ENCODE measurements around the gene SIKE1. TPM values are rescaled to one million over a fixed set of nuclear protein-coding genes. Genes with fewer than 3 reads are reported as not detected.
"Not testable (repeated sequence)": the region's sequence is repeated elsewhere in the genome, so short reads cannot be mapped to it uniquely, and the experiment has no call there.

SIKE1 gene
- total RNA-seq, 1 experiment from 2014 or later: 41.9 TPM

GRCh38 chr1:114803001-114803400 is 22.5 kb upstream of the SIKE1 start:
- Mint-ChIP-seq H3K4me1 (ENCODE audit: low read depth, unreplicated experiment) (no peaks in the 10 kb centered on the region), H3K9me3 (ENCODE audit: unreplicated experiment) (no peaks in the 10 kb centered on the region), H3K4me3 (ENCODE audit: unreplicated experiment) (no peak overlapping the region), H3K27me3 (ENCODE audit: insufficient read depth, unreplicated experiment) (peaks cover 10% of the 10 kb centered on the region), H3K27ac (ENCODE audit: unreplicated experiment) (no peak overlapping the region), H3K36me3 (ENCODE audit: insufficient read depth, unreplicated experiment) (no peaks in the 10 kb centered on the region)
- TF ChIP-seq CTCF (IDR thresholded peaks at IDR 0.05; ENCODE audit: insufficient read depth in 1 of 2, low read depth in 1 of 2, low read length in 1 of 2, severe bottlenecking in 1 of 2, unreplicated experiment in 1 of 2): no peak
- no TSS peak for BruUV-seq (replicated peaks)
- Histone ChIP-seq H3K27me3 (replicated peaks; ENCODE audit: control insufficient read depth, insufficient read depth, low read length) (no peaks in the 10 kb centered on the region), H3K9me3 (no peaks in the 10 kb centered on the region), H3K4me3 (ENCODE audit: low read depth, low read length) (no peak overlapping the region), H3K36me3 (ENCODE audit: control insufficient read depth, insufficient read depth, low read length) (no peaks in the 10 kb centered on the region), H3K4me1 (no peaks in the 10 kb centered on the region)
- no peak for DNase-seq
- intact Hi-C loops (cut with micrococcal nuclease; ENCODE audit: unreplicated experiment): no loop called here
- ChIA-PET POLR2A (no interaction called here), CTCF (no interaction called here)

- ChIA-PET POLR2A (no interaction called here), CTCF (no interaction called here)
- no peaks in the 10 kb centered on the region for H3K4me1 Mint-ChIP-seq (ENCODE audit: low read depth, unreplicated experiment)
- peaks cover 18% of the 10 kb centered on the region for H3K27me3 Mint-ChIP-seq (ENCODE audit: insufficient read depth, unreplicated experiment)
- TF ChIP-seq CTCF (IDR thresholded peaks at IDR 0.05; ENCODE audit: insufficient read depth in 1 of 2, low read depth in 1 of 2, low read length in 1 of 2, severe bottlenecking in 1 of 2, unreplicated experiment in 1 of 2): no peak
- no peaks in the 10 kb centered on the region for H3K9me3 Mint-ChIP-seq (ENCODE audit: unreplicated experiment)
- H3K27ac Mint-ChIP-seq (ENCODE audit: unreplicated experiment): no peak overlapping the region
- no peak overlapping the region for H3K4me3 ChIP-seq (ENCODE audit: low read depth, low read length)
- intact Hi-C loops (cut with micrococcal nuclease; ENCODE audit: unreplicated experiment): no loop called here
- no peaks in the 10 kb centered on the region for H3K27me3 ChIP-seq (replicated peaks; ENCODE audit: control insufficient read depth, insufficient read depth, low read length)
- H3K9me3 ChIP-seq: no peaks in the 10 kb centered on the region
- H3K4me3 Mint-ChIP-seq (ENCODE audit: unreplicated experiment): no peak overlapping the region
- H3K36me3 ChIP-seq (ENCODE audit: control insufficient read depth, insufficient read depth, low read length): no peaks in the 10 kb centered on the region
- BruUV-seq (replicated peaks): no TSS peak
- H3K36me3 Mint-ChIP-seq (ENCODE audit: insufficient read depth, unreplicated experiment): peaks cover 5% of the 10 kb centered on the region
- no peak for DNase-seq
- H3K4me1 ChIP-seq: no peaks in the 10 kb centered on the region
These were observed 13.6 kb upstream of the SIKE1 start for GRCh38 chr1:114794038-114794437.

- H3K9me3 ChIP-seq; BruUV-seq (replicated peaks); H3K36me3 ChIP-seq (ENCODE audit: control insufficient read depth, insufficient read depth, low read length); H3K36me3 Mint-ChIP-seq (ENCODE audit: insufficient read depth, unreplicated experiment); H3K4me3 ChIP-seq (ENCODE audit: low read depth, low read length); H3K4me1 ChIP-seq; H3K27me3 ChIP-seq (replicated peaks; ENCODE audit: control insufficient read depth, insufficient read depth, low read length); H3K9me3 Mint-ChIP-seq (ENCODE audit: unreplicated experiment); H3K27me3 Mint-ChIP-seq (ENCODE audit: insufficient read depth, unreplicated experiment); intact Hi-C loops (cut with micrococcal nuclease; ENCODE audit: unreplicated experiment); POLR2A ChIA-PET; DNase-seq; H3K27ac Mint-ChIP-seq (ENCODE audit: unreplicated experiment); CTCF ChIA-PET; H3K4me1 Mint-ChIP-seq (ENCODE audit: low read depth, unreplicated experiment); H3K4me3 Mint-ChIP-seq (ENCODE audit: unreplicated experiment): not testable (repeated sequence)
These were observed 10.1 kb upstream of the SIKE1 start for GRCh38 chr1:114790581-114790980.

- H3K27me3 Mint-ChIP-seq (ENCODE audit: insufficient read depth, unreplicated experiment); intact Hi-C loops (cut with micrococcal nuclease; ENCODE audit: unreplicated experiment); H3K36me3 Mint-ChIP-seq (ENCODE audit: insufficient read depth, unreplicated experiment); DNase-seq; H3K36me3 ChIP-seq (ENCODE audit: control insufficient read depth, insufficient read depth, low read length); BruUV-seq (replicated peaks); H3K4me1 ChIP-seq; H3K9me3 Mint-ChIP-seq (ENCODE audit: unreplicated experiment); H3K27me3 ChIP-seq (replicated peaks; ENCODE audit: control insufficient read depth, insufficient read depth, low read length); H3K9me3 ChIP-seq; H3K27ac Mint-ChIP-seq (ENCODE audit: unreplicated experiment); H3K4me3 ChIP-seq (ENCODE audit: low read depth, low read length); H3K4me1 Mint-ChIP-seq (ENCODE audit: low read depth, unreplicated experiment); H3K4me3 Mint-ChIP-seq (ENCODE audit: unreplicated experiment); CTCF ChIA-PET; POLR2A ChIA-PET: not testable (repeated sequence)
These were observed 6.0 kb upstream of the SIKE1 start for GRCh38 chr1:114786440-114786839.

Data from Caco-2 (cell line).